HepG2 (cell line): ENCODE measurements around the gene MRPL34. TPM values are rescaled to one million over a fixed set of nuclear protein-coding genes. Genes with fewer than 3 reads are reported as not detected.
A peak's percentile ranks its signal among the peaks of the same experiment; 100 is the strongest.

Source experiments
- AKAP8 ChIP-seq: sonication (generic); formaldehyde crosslinking; IDR thresholded peaks from 2 replicates; pipeline ENCODE4 v1.5.1; 2020; ENCODE audit warnings: mild to moderate bottlenecking, missing genetic modification reagents
- CHCHD3 ChIP-seq: sonication (generic); formaldehyde crosslinking; IDR thresholded peaks from 2 replicates; pipeline ENCODE4 v1.8.0; 2022; ENCODE audit warnings: mild to moderate bottlenecking, missing genetic modification reagents, moderate library complexity
- HIC2 ChIP-seq: sonication (generic); formaldehyde crosslinking; IDR thresholded peaks from 2 replicates; pipeline ENCODE4 v1.9.0; 2022; ENCODE audit warnings: low read depth, missing genetic modification reagents
- LBX2 ChIP-seq: sonication (generic); formaldehyde crosslinking; IDR thresholded peaks from 2 replicates; pipeline ENCODE4 v1.5.0; 2020; ENCODE audit warnings: missing genetic modification reagents, mild to moderate bottlenecking, borderline replicate concordance
- MAFF ChIP-seq: IDR thresholded peaks from 2 replicates; pipeline ENCODE4 v1.6.1; 2011; ENCODE audit warnings: low read depth, low read length, improper control_type of control experiment
- MXD1 ChIP-seq: sonication (generic); formaldehyde crosslinking; IDR thresholded peaks from 2 replicates; pipeline ENCODE4 v1.4.0; 2020; ENCODE audit warnings: mild to moderate bottlenecking, missing genetic modification reagents
- NCOA5 ChIP-seq: sonication (generic); formaldehyde crosslinking; IDR thresholded peaks from 2 replicates; pipeline ENCODE4 v1.4.0; 2020; ENCODE audit warnings: missing genetic modification reagents
- NKX3-1 ChIP-seq: sonication (generic); formaldehyde crosslinking; IDR thresholded peaks from 2 replicates; pipeline ENCODE4 v1.5.0; 2020; ENCODE audit warnings: missing genetic modification reagents
- USF2 ChIP-seq, 2 experiments: sonication (generic) in 1 of 2; formaldehyde crosslinking in 1 of 2; IDR thresholded peaks; 2 replicates each; pipeline versions ENCODE4 v1.5.1 to v1.6.1; 2011 to 2020; ENCODE audit warnings: borderline replicate concordance in 1 of 2, low read depth in 1 of 2, low read length in 1 of 2, mild to moderate bottlenecking in 1 of 2, missing genetic modification reagents in 1 of 2, moderate library complexity in 1 of 2
- ZNF513 ChIP-seq: sonication (generic); formaldehyde crosslinking; conservative IDR thresholded peaks from 2 replicates; pipeline ENCODE4 v1.5.0; 2020; ENCODE audit warnings: missing genetic modification reagents
- ZNF543 ChIP-seq: sonication (generic); formaldehyde crosslinking; IDR thresholded peaks from 2 replicates; pipeline ENCODE4 v1.4.0; 2020; ENCODE audit warnings: mild to moderate bottlenecking, missing genetic modification reagents
- polyA plus RNA-seq, 8 experiments: library from polyadenylated mRNA; depleted of rRNA in 3 of 8; stranded (reverse) in 7 of 8; unstranded in 1 of 8; fragments of >200 nt; fragmentation: Illumina TruSeq in 4 of 8; extraction: Trizol in 4 of 8; gene quantifications; 2 replicates each; pipeline versions ENCODE4 v1.2.1 to v1.2.3, GENCODE V29; 2011 to 2016; ENCODE audit warnings: low read depth in 4 of 8, missing spikeins in 1 of 8, mixed read lengths in 1 of 8; ENCODE audit not compliant: insufficient read depth in 1 of 8
- total RNA-seq, 5 experiments: library from RNA; depleted of rRNA; stranded (reverse); fragments of >200 nt; fragmentation: Illumina TruSeq; extraction: Trizol; gene quantifications; 2 replicates each; pipeline ENCODE4 v1.2.3, GENCODE V29; 2016; ENCODE audit warnings: low read depth in 1 of 5
- TF ChIP-seq, protein P1 (sequence below): sonication (generic); formaldehyde crosslinking; IDR thresholded peaks from 2 replicates; pipeline ENCODE4; 2020; ENCODE audit warnings: missing genetic modification reagents, mild to moderate bottlenecking, borderline replicate concordance
- TF ChIP-seq, protein P2 (sequence below): sonication (generic); formaldehyde crosslinking; IDR thresholded peaks from 2 replicates; pipeline ENCODE4 v1.8.1; 2023; ENCODE audit warnings: mild to moderate bottlenecking, moderate library complexity, missing genetic modification reagents
- TF ChIP-seq, protein P3 (sequence below): IDR thresholded peaks from 2 replicates; pipeline ENCODE4 v1.6.1; 2018; ENCODE audit warnings: missing genetic modification reagents, mild to moderate bottlenecking, missing compliant biosample characterization

MRPL34 gene
- total and polyA plus RNA-seq, 2 of the 13 experiments (the other 11 are each of a cell fraction or from before 2014, with no cell fraction given) = 74.0 to 77.3 TPM

DNA sequence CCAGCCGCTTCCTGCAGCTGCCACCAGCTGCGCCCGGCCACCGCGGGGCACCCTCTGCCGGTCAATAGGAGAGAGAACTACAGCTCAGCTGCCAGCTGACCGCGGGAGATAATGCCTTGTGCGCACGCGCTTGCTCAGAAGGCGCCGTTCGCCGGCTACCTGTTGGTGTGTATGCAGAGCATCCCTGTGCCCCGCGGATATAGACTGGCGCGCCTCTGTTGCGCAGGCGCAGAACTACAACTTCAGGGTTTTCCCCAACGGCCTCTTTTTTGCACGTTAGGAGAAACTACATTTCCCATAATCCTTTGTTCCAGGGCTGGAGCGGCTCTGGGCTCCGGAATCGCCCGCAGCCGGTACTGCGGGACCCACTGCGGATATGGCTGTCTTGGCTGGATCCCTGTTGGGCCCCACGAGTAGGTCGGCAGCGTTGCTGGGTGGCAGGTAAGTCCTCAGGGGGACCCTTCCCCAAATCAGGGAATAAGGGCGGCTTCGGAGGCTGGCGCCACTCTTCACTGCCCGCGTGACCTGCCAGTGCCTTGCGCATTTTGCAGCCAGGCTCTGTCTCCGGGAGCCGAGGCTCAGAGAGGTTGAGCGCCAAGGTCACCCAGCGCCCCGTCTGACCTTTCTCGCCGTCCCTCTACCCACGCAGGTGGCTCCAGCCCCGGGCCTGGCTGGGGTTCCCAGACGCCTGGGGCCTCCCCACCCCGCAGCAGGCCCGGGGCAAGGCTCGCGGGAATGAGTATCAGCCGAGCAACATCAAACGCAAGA is at the start of gene MRPL34 (continued):
- TF ChIP-seq CHCHD3 (CRISPR knock-in tag) (no peak), MXD1 (CRISPR knock-in tag) (peak; percentile 78; the same call in 1 of the 2 replicates), NKX3-1 (CRISPR knock-in tag) (peak; percentile 39; the same call in 1 of the 2 replicates), AKAP8 (CRISPR knock-in tag) (peak; percentile 43; the same call in 1 of the 2 replicates), LBX2 (CRISPR knock-in tag) (no peak), USF2 (IDR thresholded peaks at IDR 0.05; ENCODE audit: low read depth, low read length) (0 out of 2 replicates have a peak, but pooled peaks have one; percentile 15), USF2 (CRISPR knock-in tag; IDR thresholded peaks at IDR 0.05; ENCODE audit: borderline replicate concordance) (no peak; the same call in 1 of the 2 replicates), MAFF (0 out of 2 replicates have a peak, but pooled peaks have one; percentile 11), ZNF543 (CRISPR knock-in tag) (peak; percentile 83), ZNF513 (CRISPR knock-in tag) (no peak), NCOA5 (CRISPR knock-in tag) (no peak), HIC2 (CRISPR knock-in tag) (0 out of 2 replicates have a peak, but pooled peaks have one; percentile 100)
- TF ChIP-seq, protein P1, sequence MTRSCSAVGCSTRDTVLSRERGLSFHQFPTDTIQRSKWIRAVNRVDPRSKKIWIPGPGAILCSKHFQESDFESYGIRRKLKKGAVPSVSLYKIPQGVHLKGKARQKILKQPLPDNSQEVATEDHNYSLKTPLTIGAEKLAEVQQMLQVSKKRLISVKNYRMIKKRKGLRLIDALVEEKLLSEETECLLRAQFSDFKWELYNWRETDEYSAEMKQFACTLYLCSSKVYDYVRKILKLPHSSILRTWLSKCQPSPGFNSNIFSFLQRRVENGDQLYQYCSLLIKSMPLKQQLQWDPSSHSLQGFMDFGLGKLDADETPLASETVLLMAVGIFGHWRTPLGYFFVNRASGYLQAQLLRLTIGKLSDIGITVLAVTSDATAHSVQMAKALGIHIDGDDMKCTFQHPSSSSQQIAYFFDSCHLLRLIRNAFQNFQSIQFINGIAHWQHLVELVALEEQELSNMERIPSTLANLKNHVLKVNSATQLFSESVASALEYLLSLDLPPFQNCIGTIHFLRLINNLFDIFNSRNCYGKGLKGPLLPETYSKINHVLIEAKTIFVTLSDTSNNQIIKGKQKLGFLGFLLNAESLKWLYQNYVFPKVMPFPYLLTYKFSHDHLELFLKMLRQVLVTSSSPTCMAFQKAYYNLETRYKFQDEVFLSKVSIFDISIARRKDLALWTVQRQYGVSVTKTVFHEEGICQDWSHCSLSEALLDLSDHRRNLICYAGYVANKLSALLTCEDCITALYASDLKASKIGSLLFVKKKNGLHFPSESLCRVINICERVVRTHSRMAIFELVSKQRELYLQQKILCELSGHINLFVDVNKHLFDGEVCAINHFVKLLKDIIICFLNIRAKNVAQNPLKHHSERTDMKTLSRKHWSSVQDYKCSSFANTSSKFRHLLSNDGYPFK (CRISPR knock-in tag) = peak; percentile 51; the same call in 1 of the 2 replicates
- TF ChIP-seq, protein P2, sequence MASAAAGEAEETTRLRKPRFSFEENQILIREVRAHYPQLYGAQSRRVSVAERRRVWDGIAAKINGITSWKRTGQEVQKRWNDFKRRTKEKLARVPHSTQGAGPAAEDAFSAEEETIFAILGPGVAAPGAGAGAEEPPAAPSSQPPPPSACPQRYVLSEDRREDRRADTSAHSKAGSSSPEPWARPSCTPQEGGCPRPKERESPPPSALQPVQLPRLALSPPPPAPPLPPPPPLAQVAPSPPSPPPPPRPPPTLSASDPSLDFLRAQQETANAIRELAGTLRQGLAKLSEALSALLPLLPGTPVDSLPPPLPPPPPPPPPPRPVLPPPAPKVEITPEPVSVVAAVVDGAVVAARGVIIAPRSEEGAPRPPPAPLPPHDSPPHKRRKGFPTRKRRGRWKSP (CRISPR knock-in tag) = peak; percentile 75; the same call in 1 of the 2 replicates
- TF ChIP-seq, protein P3, sequence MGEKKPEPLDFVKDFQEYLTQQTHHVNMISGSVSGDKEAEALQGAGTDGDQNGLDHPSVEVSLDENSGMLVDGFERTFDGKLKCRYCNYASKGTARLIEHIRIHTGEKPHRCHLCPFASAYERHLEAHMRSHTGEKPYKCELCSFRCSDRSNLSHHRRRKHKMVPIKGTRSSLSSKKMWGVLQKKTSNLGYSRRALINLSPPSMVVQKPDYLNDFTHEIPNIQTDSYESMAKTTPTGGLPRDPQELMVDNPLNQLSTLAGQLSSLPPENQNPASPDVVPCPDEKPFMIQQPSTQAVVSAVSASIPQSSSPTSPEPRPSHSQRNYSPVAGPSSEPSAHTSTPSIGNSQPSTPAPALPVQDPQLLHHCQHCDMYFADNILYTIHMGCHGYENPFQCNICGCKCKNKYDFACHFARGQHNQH (CRISPR knock-in tag) = peak; percentile 66
